Endothelial cell of umbilical vein (primary cell): Measurements from ENCODE around the gene TNS1.

Experiments
- CTCF ChIP-seq, 2 donors: IDR thresholded peaks; 1 replicate in 1 of 2; 2 replicates in 1 of 2; pipeline ENCODE4 v1.5.1; 2011; ENCODE audit warnings: low read length in 2 of 2, mild to moderate bottlenecking in 2 of 2, moderate library complexity in 2 of 2, control low read depth in 1 of 2, inconsistent platforms in 1 of 2, low read depth in 1 of 2; ENCODE audit not compliant: insufficient read depth in 1 of 2; ENCODE audit errors: extremely low read depth in 1 of 2
- EZH2 ChIP-seq: IDR thresholded peaks from 2 replicates; pipeline ENCODE4 v1.6.1; 2012; ENCODE audit warnings: borderline replicate concordance, low read depth, mild to moderate bottlenecking, moderate library complexity, low read length, inconsistent platforms; ENCODE audit not compliant: severe bottlenecking
- POLR2A ChIP-seq: IDR thresholded peaks from 2 replicates; pipeline ENCODE4 v1.6.1; 2012; ENCODE audit warnings: low read depth, mild to moderate bottlenecking, control low read depth, low read length
- POLR2AphosphoS5 ChIP-seq: IDR thresholded peaks from 2 replicates; pipeline ENCODE4 v1.6.1; 2012; ENCODE audit warnings: low read depth, mild to moderate bottlenecking, control low read depth, low read length, moderate library complexity; ENCODE audit not compliant: insufficient read depth

GRCh38 chr2:217928324-217929181, 74.2 kb downstream of the TNS1 start:
- no peak for TF ChIP-seq CTCF (IDR thresholded peaks at IDR 0.05; ENCODE audit: extremely low read depth in 1 of 2, insufficient read depth in 1 of 2, low read depth in 1 of 2, low read length in 2 of 2)
- TF ChIP-seq EZH2 = no peak
- no peak for TF ChIP-seq POLR2A
- no peak for TF ChIP-seq POLR2AphosphoS5
